Brain microvascular endothelial cell (primary cell): ENCODE results near the gene MAGOH.

Experiments
- DNase-seq: peaks from one replicate; pipeline ENCODE4 v3.0.0-alpha.2; 2020
- H3K27ac ChIP-seq: fragments of 250-450 bp; sonication (Bioruptor Pico); 2 replicates; pipeline ENCODE4 v1.5.1; 2020; ENCODE audit warnings: mild to moderate bottlenecking, moderate library complexity
- H3K27me3 ChIP-seq: fragments of 250-450 bp; sonication (Bioruptor Pico); replicated peaks from 2 replicates; pipeline ENCODE4 v1.5.1; 2020; ENCODE audit warnings: mild to moderate bottlenecking
- H3K36me3 ChIP-seq: fragments of 250-450 bp; sonication (Bioruptor Pico); replicated peaks from 2 replicates; pipeline ENCODE4 v1.5.1; 2020; ENCODE audit warnings: mild to moderate bottlenecking
- H3K4me3 ChIP-seq: 2 replicates; pipeline ENCODE4 v1.5.1; 2011; ENCODE audit warnings: low read depth, mild to moderate bottlenecking, control low read depth, low read length, moderate library complexity
- in situ Hi-C: cut with HindIII; loops from 2 replicates; pipeline ENCODE4 v1.10.0; 2017; ENCODE audit warnings: low sequenced_read_pairs, low pct_ligation_motif_present
- TF ChIP-seq, protein P1 (sequence below): IDR thresholded peaks from 2 replicates; pipeline ENCODE4 v1.5.1; 2011; ENCODE audit warnings: low read depth, mild to moderate bottlenecking, moderate library complexity, low read length, control low read depth, inconsistent platforms; ENCODE audit errors: missing control alignments

MAGOH gene

DNA sequence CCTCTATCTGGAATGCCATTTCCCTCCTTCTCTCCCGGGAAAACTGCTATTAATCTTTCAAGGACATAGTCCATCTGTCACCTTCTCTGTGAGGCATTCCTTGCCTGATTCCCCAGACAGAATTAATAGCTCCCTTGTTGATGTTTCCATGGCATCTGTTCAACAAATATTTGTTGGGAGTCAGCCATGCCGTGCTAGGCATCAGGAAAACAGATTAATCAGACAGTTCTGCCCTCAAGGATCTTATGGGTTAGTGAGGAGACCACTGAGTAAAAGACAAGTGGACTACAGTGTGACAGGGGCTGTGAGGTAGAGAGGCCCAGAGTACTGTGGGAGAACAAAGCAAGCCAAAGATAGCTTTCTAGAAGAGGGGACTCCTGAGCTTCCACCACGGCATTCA lies 11.4 kb upstream of the MAGOH start:
- Histone ChIP-seq H3K27ac (no peak overlapping the region), H3K36me3 (peaks cover 6% of the 10 kb centered on the region), H3K4me3 (no peak overlapping the region), H3K27me3 (no peaks in the 10 kb centered on the region)
- TF ChIP-seq, protein P1, sequence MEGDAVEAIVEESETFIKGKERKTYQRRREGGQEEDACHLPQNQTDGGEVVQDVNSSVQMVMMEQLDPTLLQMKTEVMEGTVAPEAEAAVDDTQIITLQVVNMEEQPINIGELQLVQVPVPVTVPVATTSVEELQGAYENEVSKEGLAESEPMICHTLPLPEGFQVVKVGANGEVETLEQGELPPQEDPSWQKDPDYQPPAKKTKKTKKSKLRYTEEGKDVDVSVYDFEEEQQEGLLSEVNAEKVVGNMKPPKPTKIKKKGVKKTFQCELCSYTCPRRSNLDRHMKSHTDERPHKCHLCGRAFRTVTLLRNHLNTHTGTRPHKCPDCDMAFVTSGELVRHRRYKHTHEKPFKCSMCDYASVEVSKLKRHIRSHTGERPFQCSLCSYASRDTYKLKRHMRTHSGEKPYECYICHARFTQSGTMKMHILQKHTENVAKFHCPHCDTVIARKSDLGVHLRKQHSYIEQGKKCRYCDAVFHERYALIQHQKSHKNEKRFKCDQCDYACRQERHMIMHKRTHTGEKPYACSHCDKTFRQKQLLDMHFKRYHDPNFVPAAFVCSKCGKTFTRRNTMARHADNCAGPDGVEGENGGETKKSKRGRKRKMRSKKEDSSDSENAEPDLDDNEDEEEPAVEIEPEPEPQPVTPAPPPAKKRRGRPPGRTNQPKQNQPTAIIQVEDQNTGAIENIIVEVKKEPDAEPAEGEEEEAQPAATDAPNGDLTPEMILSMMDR: no peak
- no peak for DNase-seq
- in situ Hi-C loops: no loop called here

DNA sequence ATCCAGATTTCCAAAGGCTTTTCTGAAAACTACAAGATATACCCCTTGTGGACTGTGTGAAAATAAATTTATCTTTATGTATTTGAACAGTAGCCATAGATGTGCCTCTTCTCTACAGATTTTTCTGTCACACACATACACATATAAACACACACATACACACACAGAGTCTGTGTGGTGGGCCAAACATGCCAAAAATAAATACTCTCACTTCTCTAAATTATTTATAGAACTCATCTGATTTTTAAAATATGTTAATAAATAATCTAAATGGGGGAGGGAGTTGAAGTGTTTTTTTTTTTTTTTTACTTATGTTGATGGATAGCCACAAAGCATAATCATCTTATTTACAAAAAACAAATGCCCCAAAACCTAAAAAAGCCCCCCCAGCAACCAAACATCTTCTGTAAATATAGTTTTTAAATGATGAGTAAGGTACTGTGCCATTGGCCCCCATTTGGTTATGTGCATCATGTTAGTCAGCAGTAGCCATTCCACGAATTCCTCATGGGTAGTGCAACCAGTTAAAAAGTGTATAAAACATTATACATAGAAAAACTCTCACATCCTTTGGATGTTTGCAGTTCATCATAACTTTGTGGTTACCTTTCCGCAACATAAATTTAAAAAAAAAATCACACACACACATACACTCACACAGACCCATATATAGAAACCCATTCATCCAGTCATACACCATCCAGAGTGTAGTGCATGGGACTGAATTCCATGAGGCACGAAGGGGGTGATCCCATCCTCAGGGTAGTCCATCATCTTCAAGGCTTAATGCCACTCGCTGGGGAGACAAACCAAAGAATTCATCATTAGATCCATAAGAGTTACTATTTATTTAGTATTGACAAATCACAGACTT lies 8.2 kb upstream of the MAGOH start:
- Histone ChIP-seq H3K27me3 (no peaks in the 10 kb centered on the region), H3K27ac (no peak overlapping the region), H3K4me3 (no peak overlapping the region), H3K36me3 (peaks cover 6% of the 10 kb centered on the region)
- in situ Hi-C loops: no loop called here
- DNase-seq: peak; percentile 63
- TF ChIP-seq, protein P1: no peak

DNA sequence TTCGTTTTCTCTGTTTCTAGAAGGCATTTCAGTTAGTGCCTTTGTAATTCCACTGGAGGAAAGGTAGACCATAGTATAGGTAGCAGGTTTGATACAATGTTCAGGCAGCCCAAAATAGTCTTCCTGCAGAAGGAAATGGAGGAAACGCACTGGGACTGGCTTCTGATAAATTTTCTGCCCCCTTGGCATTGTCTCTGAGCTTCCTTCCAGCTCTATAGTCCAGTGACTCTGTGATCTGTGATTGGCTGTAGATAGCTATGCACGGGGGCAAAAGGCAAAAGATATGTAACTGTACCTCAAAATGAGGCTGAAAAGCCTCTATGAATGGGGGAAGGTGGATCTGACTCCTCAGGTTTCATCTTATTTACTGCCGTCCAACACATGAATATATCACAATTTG lies 5.8 kb upstream of the MAGOH start:
- Histone ChIP-seq H3K27ac (no peak overlapping the region), H3K27me3 (no peaks in the 10 kb centered on the region), H3K4me3 (no peak overlapping the region), H3K36me3 (no peaks in the 10 kb centered on the region)
- TF ChIP-seq, protein P1: no peak
- no peak for DNase-seq
- in situ Hi-C loops: no loop called here

GRCh38 chr1:53242381-53242780 lies 4.1 kb upstream of the MAGOH start:
- in situ Hi-C loops: no loop called here
- DNase-seq: no peak
- H3K36me3 ChIP-seq: no peaks in the 10 kb centered on the region
- H3K4me3 ChIP-seq: no peak overlapping the region
- no peak overlapping the region for H3K27ac ChIP-seq
- TF ChIP-seq, protein P1: no peak
- no peaks in the 10 kb centered on the region for H3K27me3 ChIP-seq

- TF ChIP-seq, protein P1: no peak
- no peaks in the 10 kb centered on the region for H3K27me3 ChIP-seq
- no peak for DNase-seq
- H3K4me3 ChIP-seq: no peak overlapping the region
- in situ Hi-C loops: no loop called here
- H3K27ac ChIP-seq: no peak overlapping the region
- H3K36me3 ChIP-seq: no peaks in the 10 kb centered on the region
Measured at GRCh38 chr1:53241828-53242227, 3.5 kb upstream of the MAGOH start.
